GM23338 (cell line): ENCODE measurements around the gene LLGL2. TPM values are rescaled to one million over a fixed set of nuclear protein-coding genes. Genes with fewer than 3 reads are reported as not detected.

Source experiments
- ATAC-seq: fragments of 200-7000 bp; cut with Tn5 transposase; 3 replicates; pipeline ENCODE4 v1.9.1; 2020
- DNase-seq: peaks from one replicate; pipeline ENCODE4 v3.0.0-alpha.2; 2015; ENCODE audit warnings: low spot score
- H2AFZ ChIP-seq: fragments of 200-600 bp; sonication (generic); 2 replicates; pipeline ENCODE4 v1.8.0; 2016; ENCODE audit warnings: antibody characterized with exemption, mild to moderate bottlenecking, moderate library complexity
- H3F3A ChIP-seq: fragments of 200-600 bp; sonication (generic); replicated peaks from 2 replicates; pipeline ENCODE4 v1.8.0; 2017; ENCODE audit warnings: antibody characterized with exemption, mixed run types, low read depth
- H3K27ac ChIP-seq: fragments of 200-600 bp; sonication (generic); 2 replicates; pipeline ENCODE4 v1.6.1; 2016; ENCODE audit warnings: low read depth
- H3K27me3 ChIP-seq: fragments of 200-600 bp; sonication (generic); 2 replicates; pipeline ENCODE4 v1.8.0; 2016; ENCODE audit warnings: mild to moderate bottlenecking, mixed run types, moderate library complexity; ENCODE audit not compliant: insufficient read depth
- H3K36me3 ChIP-seq: fragments of 200-600 bp; sonication (generic); 2 replicates; pipeline ENCODE4 v1.8.0; 2016; ENCODE audit warnings: mild to moderate bottlenecking; ENCODE audit not compliant: insufficient read depth
- H3K4me1 ChIP-seq: fragments of 200-600 bp; sonication (generic); 2 replicates; pipeline ENCODE4 v1.8.0; 2016; ENCODE audit warnings: mild to moderate bottlenecking, moderate library complexity; ENCODE audit not compliant: insufficient read depth
- H3K4me2 ChIP-seq: fragments of 200-600 bp; sonication (generic); 2 replicates; pipeline ENCODE4 v1.7.1; 2017; ENCODE audit warnings: mixed run types
- H3K4me3 ChIP-seq: fragments of 200-600 bp; sonication (generic); 2 replicates; pipeline ENCODE4 v1.6.1; 2016; ENCODE audit warnings: mixed run types
- H3K79me2 ChIP-seq: fragments of 200-600 bp; sonication (generic); replicated peaks from 2 replicates; pipeline ENCODE4 v1.8.0; 2017; ENCODE audit warnings: mild to moderate bottlenecking; ENCODE audit not compliant: insufficient read depth
- H3K9me2 ChIP-seq: fragments of 200-600 bp; sonication (generic); 2 replicates; pipeline ENCODE4 v1.8.0; 2017; ENCODE audit not compliant: insufficient read depth
- H4K20me1 ChIP-seq: fragments of 200-600 bp; sonication (generic); replicated peaks from 2 replicates; pipeline ENCODE4 v1.8.0; 2017; ENCODE audit warnings: mild to moderate bottlenecking; ENCODE audit not compliant: insufficient read depth
- H3K27ac Mint-ChIP-seq: 2 replicates; pipeline ENCODE4 v1.8.0; 2020; ENCODE audit warnings: inconsistent platforms, mild to moderate bottlenecking, moderate library complexity, mixed read lengths
- H3K27me3 Mint-ChIP-seq: 3 replicates; pipeline ENCODE4 v1.8.0; 2022; ENCODE audit warnings: low read depth, mild to moderate bottlenecking, moderate library complexity, mixed read lengths, inconsistent platforms; ENCODE audit not compliant: insufficient read depth, poor library complexity
- H3K36me3 Mint-ChIP-seq: 3 replicates; pipeline ENCODE4 v1.8.0; 2021; ENCODE audit warnings: low read depth, mild to moderate bottlenecking, inconsistent platforms, moderate library complexity, mixed read lengths
- H3K4me1 Mint-ChIP-seq: 3 replicates; pipeline ENCODE4 v1.8.0; 2020; ENCODE audit warnings: mild to moderate bottlenecking, inconsistent platforms, mixed read lengths
- H3K4me3 Mint-ChIP-seq: 3 replicates; pipeline ENCODE4 v1.8.0; 2021; ENCODE audit warnings: moderate library complexity, mild to moderate bottlenecking, inconsistent platforms, mixed read lengths
- H3K9me3 Mint-ChIP-seq: 3 replicates; pipeline ENCODE4 v1.8.0; 2020; ENCODE audit warnings: moderate library complexity, mild to moderate bottlenecking, inconsistent platforms, mixed read lengths
- CREB1 ChIP-seq: fragments of 250-450 bp; sonication (Bioruptor Pico); IDR thresholded peaks from 2 replicates; pipeline ENCODE4 v1.5.0; 2020; ENCODE audit warnings: low read depth, mild to moderate bottlenecking, moderate library complexity
- EZH2 ChIP-seq: fragments of 200-600 bp; sonication (generic); IDR thresholded peaks from one replicate; pipeline ENCODE4 v1.8.0; 2017; ENCODE audit warnings: antibody characterized with exemption, mild to moderate bottlenecking, low read depth; ENCODE audit not compliant: unreplicated experiment
- EZH2phosphoT487 ChIP-seq: fragments of 200-600 bp; sonication (generic); IDR thresholded peaks from one replicate; pipeline ENCODE4 v1.8.1; 2018; ENCODE audit warnings: antibody characterized with exemption; ENCODE audit not compliant: unreplicated experiment
- JUNB ChIP-seq: IDR thresholded peaks from one replicate; pipeline ENCODE4 v1.6.1; 2016; ENCODE audit warnings: antibody characterized with exemption; ENCODE audit not compliant: unreplicated experiment
- NANOG ChIP-seq: IDR thresholded peaks from 2 replicates; pipeline ENCODE4 v1.6.1; 2016; ENCODE audit warnings: antibody characterized with exemption, borderline replicate concordance
- POLR2AphosphoS5 ChIP-seq: IDR thresholded peaks from 2 replicates; pipeline ENCODE4 v1.6.1; 2016; ENCODE audit warnings: antibody characterized with exemption, low read depth
- STAT1 ChIP-seq: IDR thresholded peaks from one replicate; pipeline ENCODE4 v1.6.1; 2016; ENCODE audit warnings: antibody characterized with exemption; ENCODE audit not compliant: unreplicated experiment
- ZNF114 ChIP-seq: fragments of 250-450 bp; sonication (Bioruptor Pico); IDR thresholded peaks from 2 replicates; pipeline ENCODE4 v1.5.0; 2020; ENCODE audit warnings: mild to moderate bottlenecking, moderate library complexity
- ZNF331 ChIP-seq: fragments of 250-450 bp; sonication (Bioruptor Pico); IDR thresholded peaks from 2 replicates; pipeline ENCODE4 v1.5.0; 2020; ENCODE audit warnings: low read depth, mild to moderate bottlenecking, moderate library complexity
- polyA plus RNA-seq: library from polyadenylated mRNA; unstranded; fragments of >200 nt; fragmentation: Nextera tagmentation; extraction: Ambion mirVana; gene quantifications from 2 replicates; pipeline ENCODE4 v1.2.1, GENCODE V29; 2016
- total RNA-seq: library from RNA; depleted of rRNA; stranded (reverse); fragments of >200 nt; shearing (Covaris generic); gene quantifications from 2 replicates; pipeline ENCODE4 v1.2.3, GENCODE V29; 2014
- TF ChIP-seq, protein P1 (sequence below): IDR thresholded peaks from 2 replicates; pipeline ENCODE4 v1.6.1; 2016; ENCODE audit warnings: antibody characterized with exemption
- TF ChIP-seq, protein P2 (sequence below), 2 experiments: fragments of 200-600 bp in 1 of 2; sonication (generic) in 1 of 2; conservative IDR thresholded peaks; 2 replicates each; pipeline versions ENCODE4 v1.5.1 to v1.6.1; 2016 to 2017; ENCODE audit warnings: antibody characterized with exemption in 2 of 2, low read depth in 2 of 2, mild to moderate bottlenecking in 2 of 2, moderate library complexity in 1 of 2
- TF ChIP-seq, protein P3 (sequence below): IDR thresholded peaks from one replicate; pipeline ENCODE4 v1.6.1; 2018; ENCODE audit warnings: antibody characterized with exemption; ENCODE audit not compliant: unreplicated experiment
- TF ChIP-seq, protein P4 (sequence below): fragments of 250-450 bp; sonication (Bioruptor Pico); IDR thresholded peaks from 2 replicates; pipeline ENCODE4 v1.5.0; 2020; ENCODE audit warnings: mild to moderate bottlenecking, moderate library complexity

LLGL2 gene
- total and polyA plus RNA-seq, 2 experiments from 2014 or later: 62.5 to 78.5 TPM

DNA sequence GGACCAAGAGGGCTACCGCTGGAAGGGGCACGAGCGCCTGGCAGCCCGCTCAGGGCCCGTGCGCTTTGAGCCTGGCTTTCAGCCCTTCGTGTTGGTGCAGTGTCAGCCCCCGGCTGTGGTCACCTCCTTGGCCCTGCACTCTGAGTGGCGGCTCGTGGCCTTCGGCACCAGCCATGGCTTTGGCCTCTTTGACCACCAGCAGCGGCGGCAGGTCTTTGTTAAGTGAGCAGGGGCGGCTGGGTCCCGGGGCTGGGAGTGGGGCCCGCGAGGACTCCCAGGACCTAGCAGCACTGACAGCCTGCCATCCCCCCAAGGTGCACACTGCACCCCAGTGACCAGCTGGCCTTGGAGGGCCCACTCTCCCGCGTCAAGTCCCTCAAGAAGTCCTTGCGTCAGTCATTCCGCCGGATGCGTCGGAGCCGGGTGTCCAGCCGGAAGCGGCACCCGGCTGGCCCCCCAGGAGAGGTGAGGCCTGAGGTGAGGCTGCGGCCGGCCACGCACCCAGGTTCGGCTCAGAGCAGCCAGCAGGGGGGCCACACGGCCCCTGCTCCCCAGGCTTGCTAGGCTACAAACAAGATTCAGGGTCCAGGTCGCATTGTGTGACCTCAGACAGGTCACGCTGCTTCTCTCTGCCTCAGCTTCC is 44.7 kb downstream of the LLGL2 start:
- H3K27me3 ChIP-seq: no peaks in the 10 kb centered on the region
- no peaks in the 10 kb centered on the region; the same call in 2 of the 3 replicates for H3K4me1 Mint-ChIP-seq
- H3K79me2 ChIP-seq: no peaks in the 10 kb centered on the region
- H3K4me2 ChIP-seq: no peak overlapping the region
- H3K36me3 ChIP-seq: no peaks in the 10 kb centered on the region
- no peak for ATAC-seq
- H3K27me3 Mint-ChIP-seq: peaks cover 3% of the 10 kb centered on the region
- H3K9me2 ChIP-seq: no peaks in the 10 kb centered on the region
- no peak overlapping the region for H3K4me3 Mint-ChIP-seq
- peaks cover 3% of the 10 kb centered on the region; the same call in 1 of the 3 replicates for H3K36me3 Mint-ChIP-seq
- DNase-seq: no peak
- TF ChIP-seq EZH2 (no peak), ZNF114 (CRISPR knock-in tag) (no peak), ZNF331 (CRISPR knock-in tag) (no peak), EZH2phosphoT487 (no peak), NANOG (no peak), CREB1 (CRISPR knock-in tag) (no peak), STAT1 (no peak), JUNB (no peak), POLR2AphosphoS5 (no peak)
- TF ChIP-seq, protein P1, sequence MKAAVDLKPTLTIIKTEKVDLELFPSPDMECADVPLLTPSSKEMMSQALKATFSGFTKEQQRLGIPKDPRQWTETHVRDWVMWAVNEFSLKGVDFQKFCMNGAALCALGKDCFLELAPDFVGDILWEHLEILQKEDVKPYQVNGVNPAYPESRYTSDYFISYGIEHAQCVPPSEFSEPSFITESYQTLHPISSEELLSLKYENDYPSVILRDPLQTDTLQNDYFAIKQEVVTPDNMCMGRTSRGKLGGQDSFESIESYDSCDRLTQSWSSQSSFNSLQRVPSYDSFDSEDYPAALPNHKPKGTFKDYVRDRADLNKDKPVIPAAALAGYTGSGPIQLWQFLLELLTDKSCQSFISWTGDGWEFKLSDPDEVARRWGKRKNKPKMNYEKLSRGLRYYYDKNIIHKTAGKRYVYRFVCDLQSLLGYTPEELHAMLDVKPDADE: no peak
- TF ChIP-seq, protein P2, sequence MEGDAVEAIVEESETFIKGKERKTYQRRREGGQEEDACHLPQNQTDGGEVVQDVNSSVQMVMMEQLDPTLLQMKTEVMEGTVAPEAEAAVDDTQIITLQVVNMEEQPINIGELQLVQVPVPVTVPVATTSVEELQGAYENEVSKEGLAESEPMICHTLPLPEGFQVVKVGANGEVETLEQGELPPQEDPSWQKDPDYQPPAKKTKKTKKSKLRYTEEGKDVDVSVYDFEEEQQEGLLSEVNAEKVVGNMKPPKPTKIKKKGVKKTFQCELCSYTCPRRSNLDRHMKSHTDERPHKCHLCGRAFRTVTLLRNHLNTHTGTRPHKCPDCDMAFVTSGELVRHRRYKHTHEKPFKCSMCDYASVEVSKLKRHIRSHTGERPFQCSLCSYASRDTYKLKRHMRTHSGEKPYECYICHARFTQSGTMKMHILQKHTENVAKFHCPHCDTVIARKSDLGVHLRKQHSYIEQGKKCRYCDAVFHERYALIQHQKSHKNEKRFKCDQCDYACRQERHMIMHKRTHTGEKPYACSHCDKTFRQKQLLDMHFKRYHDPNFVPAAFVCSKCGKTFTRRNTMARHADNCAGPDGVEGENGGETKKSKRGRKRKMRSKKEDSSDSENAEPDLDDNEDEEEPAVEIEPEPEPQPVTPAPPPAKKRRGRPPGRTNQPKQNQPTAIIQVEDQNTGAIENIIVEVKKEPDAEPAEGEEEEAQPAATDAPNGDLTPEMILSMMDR (conservative IDR thresholded peaks at IDR 0.05; ENCODE audit: low read depth in 2 of 2): no peak
- TF ChIP-seq, protein P3, sequence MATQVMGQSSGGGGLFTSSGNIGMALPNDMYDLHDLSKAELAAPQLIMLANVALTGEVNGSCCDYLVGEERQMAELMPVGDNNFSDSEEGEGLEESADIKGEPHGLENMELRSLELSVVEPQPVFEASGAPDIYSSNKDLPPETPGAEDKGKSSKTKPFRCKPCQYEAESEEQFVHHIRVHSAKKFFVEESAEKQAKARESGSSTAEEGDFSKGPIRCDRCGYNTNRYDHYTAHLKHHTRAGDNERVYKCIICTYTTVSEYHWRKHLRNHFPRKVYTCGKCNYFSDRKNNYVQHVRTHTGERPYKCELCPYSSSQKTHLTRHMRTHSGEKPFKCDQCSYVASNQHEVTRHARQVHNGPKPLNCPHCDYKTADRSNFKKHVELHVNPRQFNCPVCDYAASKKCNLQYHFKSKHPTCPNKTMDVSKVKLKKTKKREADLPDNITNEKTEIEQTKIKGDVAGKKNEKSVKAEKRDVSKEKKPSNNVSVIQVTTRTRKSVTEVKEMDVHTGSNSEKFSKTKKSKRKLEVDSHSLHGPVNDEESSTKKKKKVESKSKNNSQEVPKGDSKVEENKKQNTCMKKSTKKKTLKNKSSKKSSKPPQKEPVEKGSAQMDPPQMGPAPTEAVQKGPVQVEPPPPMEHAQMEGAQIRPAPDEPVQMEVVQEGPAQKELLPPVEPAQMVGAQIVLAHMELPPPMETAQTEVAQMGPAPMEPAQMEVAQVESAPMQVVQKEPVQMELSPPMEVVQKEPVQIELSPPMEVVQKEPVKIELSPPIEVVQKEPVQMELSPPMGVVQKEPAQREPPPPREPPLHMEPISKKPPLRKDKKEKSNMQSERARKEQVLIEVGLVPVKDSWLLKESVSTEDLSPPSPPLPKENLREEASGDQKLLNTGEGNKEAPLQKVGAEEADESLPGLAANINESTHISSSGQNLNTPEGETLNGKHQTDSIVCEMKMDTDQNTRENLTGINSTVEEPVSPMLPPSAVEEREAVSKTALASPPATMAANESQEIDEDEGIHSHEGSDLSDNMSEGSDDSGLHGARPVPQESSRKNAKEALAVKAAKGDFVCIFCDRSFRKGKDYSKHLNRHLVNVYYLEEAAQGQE: no peak
- TF ChIP-seq, protein P4, sequence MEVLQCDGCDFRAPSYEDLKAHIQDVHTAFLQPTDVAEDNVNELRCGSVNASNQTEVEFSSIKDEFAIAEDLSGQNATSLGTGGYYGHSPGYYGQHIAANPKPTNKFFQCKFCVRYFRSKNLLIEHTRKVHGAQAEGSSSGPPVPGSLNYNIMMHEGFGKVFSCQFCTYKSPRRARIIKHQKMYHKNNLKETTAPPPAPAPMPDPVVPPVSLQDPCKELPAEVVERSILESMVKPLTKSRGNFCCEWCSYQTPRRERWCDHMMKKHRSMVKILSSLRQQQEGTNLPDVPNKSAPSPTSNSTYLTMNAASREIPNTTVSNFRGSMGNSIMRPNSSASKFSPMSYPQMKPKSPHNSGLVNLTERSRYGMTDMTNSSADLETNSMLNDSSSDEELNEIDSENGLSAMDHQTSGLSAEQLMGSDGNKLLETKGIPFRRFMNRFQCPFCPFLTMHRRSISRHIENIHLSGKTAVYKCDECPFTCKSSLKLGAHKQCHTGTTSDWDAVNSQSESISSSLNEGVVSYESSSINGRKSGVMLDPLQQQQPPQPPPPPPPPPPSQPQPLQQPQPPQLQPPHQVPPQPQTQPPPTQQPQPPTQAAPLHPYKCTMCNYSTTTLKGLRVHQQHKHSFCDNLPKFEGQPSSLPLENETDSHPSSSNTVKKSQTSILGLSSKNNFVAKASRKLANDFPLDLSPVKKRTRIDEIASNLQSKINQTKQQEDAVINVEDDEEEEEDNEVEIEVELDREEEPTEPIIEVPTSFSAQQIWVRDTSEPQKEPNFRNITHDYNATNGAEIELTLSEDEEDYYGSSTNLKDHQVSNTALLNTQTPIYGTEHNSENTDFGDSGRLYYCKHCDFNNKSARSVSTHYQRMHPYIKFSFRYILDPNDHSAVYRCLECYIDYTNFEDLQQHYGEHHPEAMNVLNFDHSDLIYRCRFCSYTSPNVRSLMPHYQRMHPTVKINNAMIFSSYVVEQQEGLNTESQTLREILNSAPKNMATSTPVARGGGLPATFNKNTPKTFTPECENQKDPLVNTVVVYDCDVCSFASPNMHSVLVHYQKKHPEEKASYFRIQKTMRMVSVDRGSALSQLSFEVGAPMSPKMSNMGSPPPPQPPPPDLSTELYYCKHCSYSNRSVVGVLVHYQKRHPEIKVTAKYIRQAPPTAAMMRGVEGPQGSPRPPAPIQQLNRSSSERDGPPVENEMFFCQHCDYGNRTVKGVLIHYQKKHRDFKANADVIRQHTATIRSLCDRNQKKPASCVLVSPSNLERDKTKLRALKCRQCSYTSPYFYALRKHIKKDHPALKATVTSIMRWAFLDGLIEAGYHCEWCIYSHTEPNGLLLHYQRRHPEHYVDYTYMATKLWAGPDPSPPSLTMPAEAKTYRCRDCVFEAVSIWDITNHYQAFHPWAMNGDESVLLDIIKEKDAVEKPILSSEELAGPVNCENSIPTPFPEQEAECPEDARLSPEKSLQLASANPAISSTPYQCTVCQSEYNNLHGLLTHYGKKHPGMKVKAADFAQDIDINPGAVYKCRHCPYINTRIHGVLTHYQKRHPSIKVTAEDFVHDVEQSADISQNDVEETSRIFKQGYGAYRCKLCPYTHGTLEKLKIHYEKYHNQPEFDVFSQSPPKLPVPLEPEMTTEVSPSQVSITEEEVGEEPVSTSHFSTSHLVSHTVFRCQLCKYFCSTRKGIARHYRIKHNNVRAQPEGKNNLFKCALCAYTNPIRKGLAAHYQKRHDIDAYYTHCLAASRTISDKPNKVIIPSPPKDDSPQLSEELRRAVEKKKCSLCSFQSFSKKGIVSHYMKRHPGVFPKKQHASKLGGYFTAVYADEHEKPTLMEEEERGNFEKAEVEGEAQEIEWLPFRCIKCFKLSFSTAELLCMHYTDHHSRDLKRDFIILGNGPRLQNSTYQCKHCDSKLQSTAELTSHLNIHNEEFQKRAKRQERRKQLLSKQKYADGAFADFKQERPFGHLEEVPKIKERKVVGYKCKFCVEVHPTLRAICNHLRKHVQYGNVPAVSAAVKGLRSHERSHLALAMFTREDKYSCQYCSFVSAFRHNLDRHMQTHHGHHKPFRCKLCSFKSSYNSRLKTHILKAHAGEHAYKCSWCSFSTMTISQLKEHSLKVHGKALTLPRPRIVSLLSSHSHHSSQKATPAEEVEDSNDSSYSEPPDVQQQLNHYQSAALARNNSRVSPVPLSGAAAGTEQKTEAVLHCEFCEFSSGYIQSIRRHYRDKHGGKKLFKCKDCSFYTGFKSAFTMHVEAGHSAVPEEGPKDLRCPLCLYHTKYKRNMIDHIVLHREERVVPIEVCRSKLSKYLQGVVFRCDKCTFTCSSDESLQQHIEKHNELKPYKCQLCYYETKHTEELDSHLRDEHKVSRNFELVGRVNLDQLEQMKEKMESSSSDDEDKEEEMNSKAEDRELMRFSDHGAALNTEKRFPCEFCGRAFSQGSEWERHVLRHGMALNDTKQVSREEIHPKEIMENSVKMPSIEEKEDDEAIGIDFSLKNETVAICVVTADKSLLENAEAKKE (CRISPR knock-in tag): no peak
- no peaks in the 10 kb centered on the region for H4K20me1 ChIP-seq
- no peaks in the 10 kb centered on the region for H3K4me1 ChIP-seq
- no peak overlapping the region for H2AFZ ChIP-seq
- no peak overlapping the region for H3K27ac Mint-ChIP-seq
- no peaks in the 10 kb centered on the region for H3F3A ChIP-seq
- no peaks in the 10 kb centered on the region for H3K9me3 Mint-ChIP-seq
- H3K27ac ChIP-seq: no peak overlapping the region
- H3K4me3 ChIP-seq: no peak overlapping the region
